ENCODE results near the gene XG. TPM values are rescaled to one million over a fixed set of nuclear protein-coding genes. Genes with fewer than 3 reads are reported as not detected.
"Not testable (repeated sequence)": the region's sequence is repeated elsewhere in the genome, so short reads cannot be mapped to it uniquely, and the experiment has no call there.

The XG gene
- total RNA-seq (1 to 10 TPM in 1 of 2 donors, under 1 TPM in 1; 0.38 to 1.6 TPM), polyA plus RNA-seq (ENCODE audit: insufficient read length in 6 of 6) (1 to 10 TPM in 1 of 6 donors, under 1 TPM in 5; 0.17 to 1.1 (median 0.41) TPM)
- long read RNA-seq, donor 1 = 0 reads
- long read RNA-seq, donor 2 = 0 reads
- long read RNA-seq, donor 3 = 0 reads
- long read RNA-seq, donor 4, partial matches to known transcripts = 0 of 1 reads
- long read RNA-seq, donor 4, other reads (novel, unspliced or antisense) = 0 of 1 reads
- long read RNA-seq, donor 5 = 0 reads
- long read RNA-seq, donor 6 = 0 reads
- long read RNA-seq, donor 7 = 0 reads
- long read RNA-seq, donor 8 = 0 reads
- long read RNA-seq, donor 9 = 0 reads
- long read RNA-seq, donor 10, partial matches to known transcripts = 0 of 5 reads
- long read RNA-seq, donor 10, other reads (novel, unspliced or antisense) = 1 of 5 reads
- long read RNA-seq, donor 11 = 0 reads
- long read RNA-seq, donor 12 = 0 reads

DNA sequence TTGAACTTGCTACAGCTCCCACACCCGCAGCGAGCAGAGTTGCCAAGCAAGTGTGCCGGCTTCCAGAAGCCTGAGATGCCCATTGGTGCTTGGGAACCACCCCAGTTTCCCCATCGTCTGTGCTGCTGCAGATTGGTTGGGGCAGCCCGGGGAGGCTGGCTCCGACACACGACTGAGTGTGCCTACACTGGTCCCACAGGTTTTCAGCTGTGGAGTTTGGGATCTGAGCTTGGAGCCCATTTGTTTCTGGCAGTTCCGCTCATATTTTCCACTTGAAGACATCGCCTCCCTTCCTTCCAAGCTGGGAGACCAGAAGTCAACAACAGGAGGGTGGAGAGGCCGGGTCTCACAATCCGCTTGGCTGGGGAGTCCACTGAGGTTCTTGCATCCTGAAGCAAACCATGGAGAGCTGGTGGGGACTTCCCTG lies at the start of gene XG:
XG (plus strand) TSS at position 167 of the 427 bp plus-strand sequence; CDS start at position 402, 235 bp downstream.
- H3K27me3 ChIP-seq; H3K4me1 ChIP-seq; H3K36me3 ChIP-seq; DNase-seq; H3K9me3 ChIP-seq; intact Hi-C loops (cut with DNase I); H3K4me3 ChIP-seq; ATAC-seq; H3K27ac ChIP-seq: not testable (repeated sequence)

DNA sequence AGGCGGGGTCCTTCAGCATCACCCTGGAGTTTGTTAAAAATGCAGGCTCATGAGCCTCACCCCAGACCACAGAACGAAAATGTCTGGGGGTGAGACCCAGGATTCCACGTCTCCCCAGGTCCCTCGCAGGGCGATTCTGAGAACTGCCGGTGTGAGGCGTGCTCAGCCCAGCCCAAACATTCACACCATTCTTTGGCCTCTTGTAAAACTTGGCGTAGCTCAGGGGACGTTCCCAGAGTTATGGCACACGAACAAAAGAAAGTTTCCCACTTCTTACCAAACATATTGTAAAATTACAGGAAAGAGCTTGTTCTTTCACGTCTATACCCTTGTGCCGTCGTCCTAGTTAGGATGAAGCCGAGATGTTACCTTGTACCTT lies 47.9 kb upstream of the XG start:
- Histone ChIP-seq H3K4me3 (no peak overlapping the region), H3K27me3 (no peaks in the 10 kb centered on the region), H3K9me3 (no peaks in the 10 kb centered on the region), H3K36me3 (no peaks in the 10 kb centered on the region), H3K4me1 (peaks cover 14 to 90% of the 10 kb centered on the region in 2 donors), H3K27ac (peak overlapping the region in 1 of 2 donors; percentile 71)
- DNase-seq = peak in 1 of 4 donors; percentile 50
- ATAC-seq = peak; percentile 78
- intact Hi-C loops (cut with DNase I) = no loop called here
- TF ChIP-seq CTCF (IDR thresholded peaks at IDR 0.05) = peak; percentile 10 to 15

- no peaks in the 10 kb centered on the region for H3K27me3 ChIP-seq
- H3K9me3 ChIP-seq = no peaks in the 10 kb centered on the region
- no peaks in the 10 kb centered on the region for H3K36me3 ChIP-seq
- H3K4me3 ChIP-seq = no peak overlapping the region
- TF ChIP-seq CTCF (IDR thresholded peaks at IDR 0.05) = no peak
- intact Hi-C loops (cut with DNase I) = no loop called here
- peaks cover 22 to 96% of the 10 kb centered on the region in 2 donors for H3K4me1 ChIP-seq
- ATAC-seq = no peak
- H3K27ac ChIP-seq = peak overlapping the region in 1 of 2 donors; percentile 71
- no peak for DNase-seq
Observed at GRCh38 chrX:2705046-2705832, 46.6 kb upstream of the XG start.

DNA sequence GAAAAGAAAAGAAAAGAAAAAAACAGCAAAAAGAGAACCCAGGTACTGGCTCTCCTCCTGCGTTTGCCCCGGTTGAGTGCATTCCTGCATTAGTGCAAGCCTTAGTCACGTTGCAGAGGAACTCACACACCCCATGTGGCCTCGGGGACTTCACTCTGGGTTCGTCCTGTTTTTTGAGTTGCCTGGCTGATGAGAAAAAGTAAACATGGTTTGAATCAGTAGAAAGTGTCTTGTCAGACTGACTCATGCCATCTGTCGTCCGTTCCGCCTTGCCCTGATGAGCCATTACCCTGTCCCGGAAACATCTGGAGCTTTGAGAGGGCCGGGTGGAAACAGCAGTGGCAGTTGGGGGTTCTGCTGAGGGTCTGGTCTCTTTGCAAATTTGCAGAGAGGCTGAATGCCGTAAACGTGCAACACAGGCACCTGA lies 44.5 kb upstream of the XG start:
- TF ChIP-seq CTCF (IDR thresholded peaks at IDR 0.05) = no peak
- intact Hi-C loops (cut with DNase I) = no loop called here
- peak in 2 of 4 donors; percentile 59 to 61 for DNase-seq
- peaks cover 0 to 6% of the 10 kb centered on the region in 2 donors for H3K36me3 ChIP-seq
- H3K4me1 ChIP-seq = peaks cover 22 to 93% of the 10 kb centered on the region in 2 donors
- peak overlapping the region in 1 of 2 donors; percentile 71 for H3K27ac ChIP-seq
- no peaks in the 10 kb centered on the region for H3K9me3 ChIP-seq
- H3K4me3 ChIP-seq = no peak overlapping the region
- peak; percentile 73 for ATAC-seq
- no peaks in the 10 kb centered on the region for H3K27me3 ChIP-seq

DNA sequence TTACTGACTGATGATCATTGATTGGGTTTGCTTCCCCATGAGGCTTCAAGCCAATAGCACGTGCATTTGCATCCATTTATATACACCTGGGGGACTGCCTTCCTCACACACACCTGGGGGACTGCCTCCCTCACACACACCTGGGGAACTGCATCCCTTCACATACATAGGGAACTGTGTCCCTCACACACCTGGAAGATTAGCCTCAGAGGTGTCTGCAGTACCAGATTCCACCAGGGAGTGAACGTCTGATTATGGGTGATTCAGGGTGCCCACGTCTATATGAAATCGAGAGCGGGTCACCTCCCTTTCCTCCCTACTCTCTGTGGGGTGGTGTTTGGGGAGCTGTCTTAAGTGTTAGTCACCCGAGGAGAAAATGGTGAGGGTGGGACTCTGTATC lies 43.8 kb upstream of the XG start:
- H3K4me1 ChIP-seq = peaks cover 22 to 86% of the 10 kb centered on the region in 2 donors
- intact Hi-C loops (cut with DNase I) = no loop called here
- peak overlapping the region in 1 of 2 donors; percentile 71 for H3K27ac ChIP-seq

More for the DNA sequence above, 43.8 kb upstream of the XG start:
- no peaks in the 10 kb centered on the region for H3K27me3 ChIP-seq
- DNase-seq (no peak), ATAC-seq (no peak)
- no peak for TF ChIP-seq CTCF (IDR thresholded peaks at IDR 0.05)
- peaks cover 0 to 6% of the 10 kb centered on the region in 2 donors for H3K36me3 ChIP-seq
- no peaks in the 10 kb centered on the region for H3K9me3 ChIP-seq
- no peak overlapping the region for H3K4me3 ChIP-seq
